HG02678 (cell line): ENCODE results near the gene SPAG16.
"Not testable (repeated sequence)": the region's sequence is repeated elsewhere in the genome, so short reads cannot be mapped to it uniquely, and the experiment has no call there.

Experiments
- ATAC-seq: cut with Tn5 transposase; IDR thresholded peaks from one replicate; pipeline ENCODE4 v1.9.1; 2021; ENCODE audit warnings: mild to moderate bottlenecking, moderate library complexity; ENCODE audit not compliant: unreplicated experiment

SPAG16 gene

DNA sequence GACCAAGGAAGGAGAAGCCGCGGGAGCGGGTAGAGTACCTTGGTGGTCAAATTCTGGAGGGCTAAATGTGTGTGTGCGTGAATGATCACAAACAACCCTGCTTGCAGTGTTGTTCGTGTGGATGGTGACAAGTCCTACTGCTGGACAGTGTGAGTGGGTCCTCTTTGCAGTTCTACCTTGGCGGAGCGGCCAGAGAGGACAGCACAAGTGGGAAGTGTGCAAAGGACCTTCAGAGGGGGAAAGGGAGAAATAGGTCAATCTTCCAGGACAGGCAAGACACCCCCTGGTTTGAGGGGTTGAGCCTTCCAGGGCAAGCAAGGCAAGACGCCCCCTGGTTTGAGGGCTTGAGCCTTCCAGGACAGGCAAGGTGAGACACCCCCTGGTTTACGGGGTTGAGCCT is 122.8 kb downstream of the SPAG16 start:
- ATAC-seq, result not testable (repeated sequence)

DNA sequence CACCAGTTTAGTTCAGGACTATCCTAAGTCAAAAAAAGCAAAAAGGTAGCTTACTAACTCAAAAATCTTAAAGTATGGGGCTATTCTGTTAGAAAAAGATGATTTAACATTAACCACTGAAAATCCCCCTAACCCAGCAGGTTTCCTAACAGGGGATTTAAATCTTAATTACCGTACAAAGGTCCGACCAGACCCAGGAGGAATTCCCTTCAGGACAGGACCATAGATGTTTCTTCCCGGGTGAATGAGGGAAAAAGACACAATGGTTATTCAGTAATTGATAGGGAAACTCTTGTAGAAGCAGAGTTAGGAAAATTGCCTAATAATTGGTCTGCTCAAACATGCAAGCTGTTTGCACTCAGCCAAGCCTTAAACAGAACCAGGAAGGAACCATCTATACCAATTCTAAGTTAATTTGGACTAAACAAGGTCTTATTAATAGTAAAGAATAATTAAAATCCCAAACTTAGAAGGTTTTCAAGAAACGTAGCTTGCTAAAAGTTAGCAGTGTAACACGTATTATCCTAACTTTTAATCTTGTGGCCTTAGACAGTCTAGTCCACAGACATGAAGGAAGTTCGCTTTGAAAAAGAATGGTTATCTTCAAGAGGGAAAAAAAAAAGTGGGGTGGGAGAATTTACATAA is 124.3 kb downstream of the SPAG16 start:
- not testable (repeated sequence) for ATAC-seq

DNA sequence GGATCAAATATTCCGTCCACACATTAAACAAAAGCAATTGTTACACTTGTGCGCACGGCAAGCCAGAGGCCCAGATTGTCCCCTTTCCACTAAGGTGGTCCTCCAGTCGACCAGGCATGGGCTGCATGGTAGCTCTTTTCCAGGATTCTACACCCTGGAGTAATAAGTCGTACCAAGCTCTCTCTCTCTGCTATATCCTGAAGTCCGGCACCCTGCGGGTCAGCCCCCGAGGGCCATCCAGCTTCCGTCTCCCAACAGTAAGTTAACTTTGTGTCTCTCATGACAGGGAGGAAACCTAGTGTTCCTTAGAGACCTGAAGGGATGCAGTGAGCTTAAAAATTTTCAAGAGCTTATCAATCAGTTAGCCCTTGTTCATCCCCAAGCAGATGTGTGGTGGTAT is 126.4 kb downstream of the SPAG16 start:
- ATAC-seq, result not testable (repeated sequence)

DNA sequence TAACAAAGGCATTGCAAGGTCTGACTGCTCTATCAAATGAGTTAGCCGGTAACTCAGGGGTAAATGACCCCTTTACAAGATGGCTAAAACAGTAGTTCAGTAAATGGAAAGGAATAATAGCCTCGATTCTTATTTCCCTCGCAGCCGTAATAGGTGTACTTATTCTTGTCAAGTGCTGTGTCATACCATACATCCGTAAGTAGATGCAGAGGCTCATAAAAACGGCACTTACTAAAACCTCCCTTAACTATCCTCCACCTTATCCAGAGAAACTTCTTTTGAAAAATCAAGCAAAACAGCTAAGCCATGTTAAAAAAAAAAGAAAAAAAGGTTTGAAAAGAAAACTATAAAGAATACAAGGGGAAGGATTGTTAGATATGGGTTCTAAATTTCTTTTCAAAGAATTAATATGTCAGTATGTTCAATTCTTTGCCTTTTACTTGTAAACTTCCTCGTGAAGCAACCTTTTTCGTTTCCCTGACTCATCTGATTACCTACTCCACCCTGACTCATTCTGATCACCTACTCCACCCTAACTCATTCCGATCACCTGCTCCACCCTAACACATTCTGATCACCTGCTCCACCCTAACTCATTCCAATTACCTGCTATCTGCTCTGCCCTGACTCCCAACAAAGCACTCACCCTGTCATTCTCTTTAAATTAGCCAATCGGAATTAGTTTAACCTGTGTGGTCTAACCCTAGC is 127.5 kb downstream of the SPAG16 start:
- ATAC-seq, result no peak

DNA sequence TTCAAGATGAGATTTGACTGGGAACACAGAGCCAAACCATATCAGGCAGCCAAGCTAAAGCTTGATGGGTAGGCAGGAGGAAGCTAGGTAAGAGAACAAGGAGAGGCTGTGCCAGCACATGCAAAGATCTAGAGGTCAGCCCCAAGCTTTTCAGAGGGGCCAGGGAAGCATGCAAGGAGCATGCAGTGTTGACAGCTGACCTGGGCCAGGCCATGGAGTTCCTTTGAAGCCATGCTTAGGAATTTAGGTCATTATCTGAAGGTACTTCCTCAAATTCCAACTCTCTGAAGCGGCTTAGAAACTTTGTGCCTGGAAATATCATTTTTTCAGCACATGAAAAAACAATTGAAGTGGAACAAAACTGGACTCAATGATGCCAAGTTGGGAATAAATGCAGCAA is 130.8 kb downstream of the SPAG16 start:
- no peak for ATAC-seq

DNA sequence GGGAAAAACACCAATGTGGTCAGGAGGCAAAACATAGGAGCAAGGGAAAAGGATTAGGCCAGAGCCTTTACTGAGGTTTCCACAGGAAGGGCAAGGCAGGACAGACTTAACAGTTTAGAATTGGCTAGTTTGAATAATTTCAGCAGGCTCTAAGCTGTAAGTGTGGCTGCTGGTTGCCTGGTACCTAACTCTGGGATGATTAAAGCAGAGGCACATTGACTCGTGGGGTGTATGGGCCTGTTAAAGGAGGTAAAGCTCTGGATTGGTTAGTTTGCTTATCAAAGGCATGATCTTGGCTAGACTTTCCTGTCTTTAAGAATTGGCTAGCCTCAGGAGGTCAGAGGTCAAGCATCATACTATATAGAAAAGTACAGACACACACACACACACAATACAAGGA is 132.6 kb downstream of the SPAG16 start:
- ATAC-seq, result no peak

DNA sequence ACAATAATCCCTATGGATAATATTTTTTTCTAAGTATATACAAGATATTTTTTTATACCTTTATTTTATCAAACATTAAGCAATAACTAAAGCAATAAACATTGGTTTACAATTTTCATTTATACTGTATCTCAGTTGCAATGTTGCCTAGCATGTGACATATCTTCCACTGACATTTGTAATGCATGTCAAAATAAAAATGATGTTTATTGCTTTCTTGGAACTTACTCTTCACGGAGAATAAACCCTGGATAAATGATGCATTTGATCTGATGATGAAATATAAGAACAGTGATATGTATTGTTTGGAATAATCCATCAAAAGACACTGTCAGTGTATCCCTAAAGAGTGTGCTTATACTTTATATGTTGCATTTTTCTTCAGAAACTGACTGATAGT is 135.7 kb downstream of the SPAG16 start:
- ATAC-seq, result no peak

DNA sequence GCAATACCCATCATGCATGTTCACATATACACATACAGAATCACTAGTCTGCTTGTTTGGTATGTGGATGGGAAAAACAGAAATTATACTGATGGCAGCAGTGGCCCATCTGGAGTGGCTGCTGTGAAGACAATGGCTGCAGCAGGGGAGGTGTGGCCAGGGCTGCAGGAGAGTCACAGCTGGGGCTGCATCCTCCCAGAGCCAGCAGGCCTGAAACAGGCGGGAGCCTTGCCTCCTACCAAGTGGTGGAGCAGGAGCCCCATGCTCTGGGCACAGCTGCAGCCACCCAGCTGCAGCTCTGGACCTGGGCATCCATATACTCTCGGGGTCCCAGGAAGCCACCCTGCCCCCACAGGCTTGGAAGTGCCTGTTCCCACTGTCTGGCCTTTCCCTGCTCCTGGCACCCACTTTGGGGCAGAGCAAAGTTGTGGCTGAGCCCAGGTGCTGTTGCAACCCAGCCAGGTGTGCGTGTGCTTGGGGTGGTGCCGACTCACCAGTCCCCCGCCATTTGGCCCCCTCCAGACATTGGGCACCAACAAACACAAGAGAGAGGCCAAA is 136.6 kb downstream of the SPAG16 start:
- no peak for ATAC-seq

DNA sequence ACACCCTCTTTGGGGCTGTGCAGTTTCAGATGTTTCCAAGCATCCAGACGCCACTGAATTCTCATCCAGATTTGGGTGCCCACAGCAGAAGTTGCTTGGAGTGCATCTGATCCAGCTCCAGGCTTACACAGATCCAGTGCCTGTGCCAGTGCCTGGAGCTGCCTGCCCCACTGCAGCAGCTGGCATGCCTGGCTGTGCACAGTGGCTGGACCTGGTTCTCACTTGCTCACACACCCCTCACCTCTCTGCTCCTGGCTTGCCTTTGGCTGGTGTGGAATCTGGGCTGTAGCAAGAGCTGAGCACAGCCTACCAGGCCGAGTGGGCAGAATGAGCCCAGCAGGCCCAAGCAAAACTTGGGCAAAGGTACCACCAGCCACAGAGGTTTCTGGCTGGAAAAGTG is 137.9 kb downstream of the SPAG16 start:
- ATAC-seq, result no peak

DNA sequence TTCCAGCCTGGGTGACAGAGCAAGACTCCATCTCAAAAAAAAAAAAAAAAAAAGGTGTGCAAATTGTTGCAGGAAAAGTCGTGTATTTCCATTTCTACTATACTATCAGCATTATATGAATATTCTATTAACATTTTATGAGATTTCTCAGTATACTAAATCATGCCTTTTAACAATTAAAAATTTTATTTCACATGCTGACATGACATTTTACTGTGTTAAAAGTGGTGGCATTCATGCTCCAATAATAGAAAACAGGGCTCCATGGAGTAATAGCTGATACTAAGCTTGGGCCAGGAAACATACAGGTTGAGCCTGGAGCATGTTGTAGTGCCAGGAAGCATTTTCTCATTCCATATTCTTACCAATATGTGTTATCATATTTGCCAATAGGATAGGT is 141.4 kb downstream of the SPAG16 start:
- ATAC-seq, result no peak

DNA sequence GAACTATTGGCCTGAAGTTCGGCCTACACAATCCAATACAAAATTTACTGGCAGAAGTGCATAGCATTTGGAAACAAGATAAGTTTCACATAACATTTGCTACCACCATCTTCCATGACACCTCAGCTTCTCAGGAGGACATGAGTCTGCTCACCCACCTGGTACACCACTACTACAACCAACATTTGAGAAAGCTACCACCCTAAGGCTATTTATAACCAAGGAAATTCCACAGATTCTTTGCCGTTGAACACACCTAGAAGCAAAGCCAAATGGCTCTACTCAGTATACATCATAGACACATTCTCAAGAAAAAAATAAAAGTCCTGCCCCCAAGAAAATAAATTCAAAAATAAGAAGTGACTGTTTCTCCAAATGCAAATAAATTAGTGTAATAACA is 145.3 kb downstream of the SPAG16 start:
- ATAC-seq, result no peak

DNA sequence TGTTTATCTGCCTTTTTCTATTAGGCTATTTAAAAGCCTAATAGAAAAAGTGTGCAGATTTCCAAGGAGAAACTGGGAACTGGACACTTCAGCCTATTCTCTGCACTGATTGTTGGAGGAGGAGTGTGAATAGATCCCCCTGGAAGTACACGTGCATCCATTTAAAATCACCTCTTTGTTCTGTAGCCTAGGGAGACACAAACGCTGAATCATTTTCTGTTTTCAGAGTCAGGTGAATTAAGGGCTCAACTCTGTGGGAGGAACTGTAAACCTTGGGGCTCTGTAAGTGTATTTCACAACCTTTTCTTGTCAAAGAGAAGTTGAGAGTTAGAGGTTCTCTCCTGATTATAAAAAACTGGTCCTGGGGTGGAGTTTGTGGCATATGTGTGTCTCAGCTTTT is 159.7 kb downstream of the SPAG16 start:
- ATAC-seq, result no peak

DNA sequence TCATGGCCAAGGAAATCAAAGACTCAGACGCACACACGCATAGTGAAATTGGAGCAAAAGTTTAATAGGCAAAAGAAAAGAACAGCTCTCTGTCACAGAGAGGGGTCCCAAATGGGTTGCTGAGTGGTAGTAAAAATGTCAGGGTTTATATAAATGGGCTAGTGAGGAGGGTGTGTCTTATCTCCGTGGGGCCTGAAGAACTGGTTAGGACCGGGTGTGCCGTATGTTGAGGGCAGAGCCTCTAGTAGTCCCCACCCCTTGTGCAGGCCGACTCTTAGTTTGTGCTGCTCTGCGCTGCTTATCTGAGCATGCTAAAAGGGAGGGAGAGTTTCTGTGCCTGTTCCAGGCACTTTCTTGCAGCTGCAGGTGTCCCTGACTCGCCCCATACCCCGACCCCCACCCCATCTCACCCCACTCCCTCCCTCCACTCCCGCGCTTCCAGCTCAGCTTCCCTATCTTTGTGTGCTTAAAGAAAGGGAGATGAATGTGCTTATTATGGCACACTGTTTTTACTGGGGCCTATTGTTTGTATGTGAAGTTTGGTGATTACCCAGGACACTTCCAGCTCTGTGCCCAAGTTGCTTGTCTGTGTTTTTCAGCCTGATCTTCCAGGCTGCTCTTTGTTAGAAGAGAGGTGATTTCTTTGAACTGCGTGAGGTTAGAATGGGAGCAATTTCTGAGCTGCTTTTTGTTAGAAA is 167.4 kb downstream of the SPAG16 start:
- ATAC-seq, result no peak

DNA sequence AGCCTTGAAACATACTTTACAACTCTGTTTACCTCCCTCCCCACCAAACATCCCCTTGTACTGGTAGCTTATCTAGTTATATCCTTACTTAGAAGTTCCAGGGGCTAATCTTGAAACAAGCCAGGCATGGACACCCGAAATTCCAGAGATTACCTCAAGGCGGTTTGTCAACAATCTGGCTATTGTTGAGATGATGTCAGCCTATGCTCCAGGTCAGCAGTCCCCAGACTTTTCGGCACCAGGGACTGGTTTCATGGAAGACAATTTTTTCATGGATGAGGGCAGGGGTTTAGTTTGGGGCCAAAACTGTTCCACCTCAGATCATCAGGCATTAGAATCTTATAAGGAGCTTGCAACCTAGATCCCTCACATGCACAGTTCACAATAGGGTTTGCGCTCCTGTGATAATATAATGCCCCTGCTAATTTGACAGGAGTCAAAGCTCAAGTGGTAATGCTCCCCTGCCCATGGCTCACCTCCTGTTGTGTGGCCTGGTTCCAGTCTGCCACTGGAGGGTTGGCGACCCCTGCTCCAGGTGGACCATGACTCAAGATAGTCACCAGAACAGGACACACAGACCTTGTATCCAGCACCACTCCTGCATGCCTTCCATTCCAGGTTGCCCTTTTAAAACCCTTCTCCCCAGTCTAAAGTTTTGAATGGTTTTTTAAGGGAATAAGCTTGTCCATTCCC is 171.2 kb downstream of the SPAG16 start:
- ATAC-seq, result no peak

DNA sequence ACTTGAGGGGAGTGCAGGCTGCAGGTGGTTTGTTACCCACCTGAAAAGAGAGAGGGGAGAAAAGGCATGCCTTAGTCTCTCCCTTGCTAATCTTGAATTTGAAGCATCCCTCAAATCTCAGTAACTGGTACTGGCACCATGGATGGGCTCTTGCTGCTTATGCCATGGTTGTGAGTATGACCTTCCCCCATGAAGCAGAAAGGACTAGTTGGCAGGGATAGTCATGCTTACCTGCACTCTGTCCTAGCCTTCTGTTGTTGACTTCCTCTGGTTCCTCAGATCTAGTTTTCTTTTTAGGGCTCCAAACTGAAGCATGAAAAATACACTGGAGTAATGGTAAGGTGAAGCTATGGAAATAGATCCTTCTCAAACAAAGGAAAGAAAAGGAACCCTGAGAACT is 191.2 kb downstream of the SPAG16 start:
- no peak for ATAC-seq

DNA sequence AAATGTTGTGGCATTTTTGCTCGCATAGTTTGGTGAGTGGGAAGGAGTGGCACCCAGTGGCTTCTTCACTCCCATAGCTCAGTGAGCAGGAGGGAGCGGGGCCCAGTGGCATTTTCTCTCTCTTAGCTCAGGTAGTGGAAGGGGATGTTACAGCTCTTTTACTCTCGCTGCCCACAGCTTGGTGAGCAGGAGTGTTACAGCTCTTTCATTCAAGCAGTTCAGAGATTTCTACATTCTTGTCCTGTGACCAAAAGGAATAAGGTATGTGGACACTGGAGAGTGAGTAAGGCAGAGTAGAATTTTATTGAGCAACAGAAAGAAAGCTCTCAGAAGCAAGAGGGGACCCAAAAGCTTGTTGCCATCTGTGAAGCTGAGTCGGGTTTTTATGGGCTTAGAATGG is 192.4 kb downstream of the SPAG16 start:
- no peak for ATAC-seq

DNA sequence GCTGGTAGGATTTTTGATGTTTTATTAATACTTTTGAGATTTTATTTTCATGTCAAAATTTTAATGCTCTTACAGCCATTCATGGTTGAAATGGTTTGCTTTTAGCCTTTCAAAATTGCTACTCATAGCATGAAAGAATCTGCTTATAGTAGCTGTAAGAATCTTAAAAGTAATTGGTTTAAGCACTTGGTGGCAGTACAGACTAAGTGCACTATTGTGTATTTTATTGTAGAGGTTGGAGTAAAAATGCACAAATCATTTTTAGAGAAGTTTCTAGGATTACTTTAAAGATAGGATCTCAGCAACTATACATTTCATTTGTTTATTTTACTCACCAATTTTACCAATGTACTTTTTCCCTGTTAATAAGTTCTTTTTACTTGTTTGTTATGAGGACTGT is 205.8 kb downstream of the SPAG16 start:
- ATAC-seq, result no peak

DNA sequence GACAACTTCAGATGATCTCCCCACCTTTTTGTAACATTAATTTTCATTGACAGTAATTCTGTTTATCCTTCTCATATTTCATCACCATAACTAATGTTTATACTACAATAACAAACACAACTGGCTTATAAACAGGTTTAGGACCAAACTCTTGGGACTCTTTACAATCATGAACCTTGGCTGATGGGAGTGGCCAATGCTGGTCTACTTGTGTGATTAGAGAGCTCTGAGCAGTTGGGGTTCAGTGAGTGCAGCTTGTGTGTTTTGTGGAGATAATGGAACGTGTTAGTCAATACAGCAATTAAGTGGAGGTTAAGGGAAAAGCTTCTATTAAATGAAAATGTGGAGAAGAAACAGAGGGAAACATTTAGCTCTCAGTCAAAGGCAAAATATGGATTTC is 207.1 kb downstream of the SPAG16 start:
- ATAC-seq, result no peak

DNA sequence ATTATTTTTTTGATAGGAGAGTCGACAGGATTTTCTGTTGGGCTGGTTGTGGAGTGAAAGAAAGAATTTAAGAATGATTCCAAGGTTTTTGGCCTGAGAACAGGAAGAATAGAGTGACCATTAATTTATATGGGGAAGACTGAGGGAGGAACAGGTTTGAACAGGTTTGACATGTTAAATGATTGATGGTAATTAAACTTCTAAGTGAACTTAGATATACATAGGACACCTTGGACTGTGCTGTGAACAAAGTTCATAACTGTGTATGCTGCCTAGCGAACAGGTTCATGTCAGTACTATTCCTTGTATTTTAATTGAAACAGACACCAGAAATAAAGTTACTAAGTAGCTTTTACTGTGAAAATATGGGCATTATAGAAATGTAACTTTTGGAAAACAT is 212.0 kb downstream of the SPAG16 start:
- ATAC-seq, result no peak

DNA sequence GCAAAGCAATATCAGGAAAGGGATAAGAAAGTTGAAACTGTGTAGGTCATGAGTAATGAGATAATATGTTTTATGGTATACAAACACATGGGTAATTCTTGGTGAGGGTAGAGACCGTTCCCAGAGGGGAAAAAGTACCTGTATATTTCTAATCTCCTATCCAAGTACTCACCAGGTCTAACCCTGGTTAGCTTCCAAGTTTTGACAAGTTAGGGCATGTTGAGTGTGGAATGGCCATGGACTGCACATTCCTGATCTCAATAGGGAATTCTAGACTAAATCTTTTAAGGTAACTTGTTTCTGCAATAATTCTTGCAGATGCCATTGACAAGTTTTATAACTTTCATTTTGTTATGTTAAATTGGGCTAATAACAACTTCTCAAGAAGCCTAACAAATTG is 216.6 kb downstream of the SPAG16 start:
- no peak for ATAC-seq

DNA sequence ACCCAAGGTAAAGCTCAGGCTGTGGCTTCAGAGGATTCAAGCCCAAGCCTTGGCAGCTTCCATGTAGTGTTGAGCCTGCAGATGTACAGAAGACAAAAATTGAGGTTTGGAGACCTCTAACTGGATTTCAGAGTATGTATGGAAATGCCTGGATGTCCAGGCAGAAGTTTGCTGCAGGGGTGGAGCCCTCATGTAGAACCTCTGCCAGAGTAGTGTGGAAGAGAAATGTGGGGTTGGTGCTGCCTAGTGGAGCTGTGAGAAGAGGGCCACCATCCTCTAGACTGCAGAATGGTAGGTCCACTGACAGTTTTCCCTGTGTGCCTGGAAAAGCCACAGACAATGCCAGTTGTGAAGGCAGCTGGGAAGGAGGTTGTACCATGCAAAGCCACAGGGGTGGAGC is 239.9 kb downstream of the SPAG16 start:
- no peak for ATAC-seq
